Measurements from ENCODE around the gene HJURP. TPM values are rescaled to one million over a fixed set of nuclear protein-coding genes. Genes with fewer than 3 reads are reported as not detected.

HJURP gene
- total RNA-seq, 4 donors from 2014 or later, result 0.27 to 0.45 (median 0.38) TPM; not detected in 1

GRCh38 chr2:233822781-233823730 is 31.3 kb downstream of the HJURP start:
- intact Hi-C loops (cut with DNase I), result no loop called here
- no peaks in the 10 kb centered on the region for H3K27me3 ChIP-seq
- H3K4me3 ChIP-seq (replicated peaks in 1 of 3), result no peak overlapping the region
- TF ChIP-seq CTCF (IDR thresholded peaks at IDR 0.05) (no peak), POLR2A (IDR thresholded peaks at IDR 0.05) (no peak)
- no peaks in the 10 kb centered on the region for H3K9me3 ChIP-seq
- DNase-seq, result no peak
- no peak overlapping the region for H3K27ac ChIP-seq
- no peaks in the 10 kb centered on the region for H3K36me3 ChIP-seq
- H3K4me1 ChIP-seq, result no peaks in the 10 kb centered on the region
- WGBS, 2 donors, result 82 to 85% methylated on average over 16 to 24 of the region's 25 CpGs

- TF ChIP-seq CTCF (IDR thresholded peaks at IDR 0.05) (no peak), POLR2A (IDR thresholded peaks at IDR 0.05) (no peak)
- DNase-seq, result no peak
- H3K4me1 ChIP-seq, result no peaks in the 10 kb centered on the region
- H3K36me3 ChIP-seq, result no peaks in the 10 kb centered on the region
- no peaks in the 10 kb centered on the region for H3K9me3 ChIP-seq
- no peaks in the 10 kb centered on the region for H3K27me3 ChIP-seq
- no peak overlapping the region for H3K27ac ChIP-seq
- intact Hi-C loops (cut with DNase I), result no loop called here
- no peak overlapping the region for H3K4me3 ChIP-seq (replicated peaks in 1 of 3)
- 85 to 93% methylated on average over 2 to 19 of the region's 21 CpGs for WGBS, 2 donors
Observed at GRCh38 chr2:233822101-233822771, 32.1 kb downstream of the HJURP start.

- H3K27ac ChIP-seq, result no peak overlapping the region
- H3K4me1 ChIP-seq, result no peaks in the 10 kb centered on the region
- intact Hi-C loops (cut with DNase I), result no loop called here
- no peaks in the 10 kb centered on the region for H3K9me3 ChIP-seq
- TF ChIP-seq POLR2A (IDR thresholded peaks at IDR 0.05), result no peak
- no peak for TF ChIP-seq CTCF (IDR thresholded peaks at IDR 0.05)
- no peak overlapping the region for H3K4me3 ChIP-seq (replicated peaks in 1 of 3)
- H3K36me3 ChIP-seq, result no peaks in the 10 kb centered on the region
- H3K27me3 ChIP-seq, result no peaks in the 10 kb centered on the region
- DNase-seq, result no peak
- 94% methylated on average over 8 of the region's 8 CpGs for WGBS, 2 donors
Observed at GRCh38 chr2:233821709-233822100, 32.6 kb downstream of the HJURP start.

GRCh38 chr2:233821196-233821595 is 33.1 kb downstream of the HJURP start:
- no peaks in the 10 kb centered on the region for H3K4me1 ChIP-seq
- H3K27me3 ChIP-seq, result no peaks in the 10 kb centered on the region
- no peak overlapping the region for H3K27ac ChIP-seq
- WGBS, 2 donors, result 87 to 89% methylated on average over 3 of the region's 3 CpGs
- no peak for TF ChIP-seq POLR2A (IDR thresholded peaks at IDR 0.05)
- no peak for TF ChIP-seq CTCF (IDR thresholded peaks at IDR 0.05)
- H3K36me3 ChIP-seq, result no peaks in the 10 kb centered on the region
- DNase-seq, result no peak
- H3K4me3 ChIP-seq (replicated peaks in 1 of 3), result no peak overlapping the region
- H3K9me3 ChIP-seq, result no peaks in the 10 kb centered on the region
- intact Hi-C loops (cut with DNase I), result no loop called here

- Histone ChIP-seq H3K27ac (no peak overlapping the region), H3K4me1 (no peaks in the 10 kb centered on the region), H3K36me3 (no peaks in the 10 kb centered on the region), H3K27me3 (no peaks in the 10 kb centered on the region), H3K4me3 (replicated peaks in 1 of 3) (no peak overlapping the region), H3K9me3 (no peaks in the 10 kb centered on the region)
- TF ChIP-seq POLR2A (IDR thresholded peaks at IDR 0.05), result no peak
- TF ChIP-seq CTCF (IDR thresholded peaks at IDR 0.05), result no peak
- DNase-seq, result no peak
- WGBS, 2 donors, result 78 to 88% methylated on average over 6 of the region's 6 CpGs
- intact Hi-C loops (cut with DNase I), result no loop called here
Observed at GRCh38 chr2:233820774-233821105, 33.6 kb downstream of the HJURP start.
